Testis (tissue), 3 donors: ENCODE data around the gene GMEB2. TPM values are rescaled to one million over a fixed set of nuclear protein-coding genes. Genes with fewer than 3 reads are reported as not detected.

Experiments used
- DNase-seq: peaks from one replicate; pipeline ENCODE4 v3.0.0-alpha.2; 2019
- H3K27ac ChIP-seq, 2 donors: fragments of 200-600 bp; sonication (generic); one replicate each; pipeline ENCODE4 v1.5.1; 2019
- H3K27me3 ChIP-seq: fragments of 200-600 bp; sonication (generic); one replicate; pipeline ENCODE4 v1.5.1; 2019
- H3K36me3 ChIP-seq: fragments of 200-600 bp; sonication (generic); one replicate; pipeline ENCODE4 v1.5.1; 2017; ENCODE audit warnings: low read depth; ENCODE audit errors: missing control alignments
- H3K4me1 ChIP-seq: fragments of 200-600 bp; sonication (generic); one replicate; pipeline ENCODE4 v1.5.1; 2019
- H3K4me3 ChIP-seq, 2 donors: fragments of 200-600 bp; sonication (generic); one replicate each; pipeline ENCODE4 v1.5.1; 2017 to 2019
- H3K9me3 ChIP-seq: fragments of 200-600 bp; sonication (generic); one replicate; pipeline ENCODE4 v1.5.1; 2017
- CTCF ChIP-seq, 3 experiments: fragments of 450-650 bp in 2 of 3; fragments of 200-600 bp in 1 of 3; sonication (generic) in 1 of 3; IDR thresholded peaks; one replicate each; pipeline ENCODE4 v1.5.1; 2016 to 2019; ENCODE audit warnings: antibody characterized with exemption in 3 of 3, mild to moderate bottlenecking in 2 of 3, moderate library complexity in 1 of 3
- POLR2A ChIP-seq: fragments of 450-650 bp; IDR thresholded peaks from one replicate; pipeline ENCODE4 v1.6.1; 2017; ENCODE audit warnings: antibody characterized with exemption, mild to moderate bottlenecking, moderate library complexity
- WGBS, 2 donors: methylation state at CpG; one replicate each; pipeline ENCODE4 v1.1.5; 2018; 5-methylcytosine and 5-hydroxymethylcytosine counted together
- intact Hi-C: fragments of 100-400 bp; cut with DNase I; formaldehyde crosslinking; loops from one replicate; pipeline ENCODE4 v1.15.1; 2023; ENCODE audit warnings: low total_unique reads
- polyA plus RNA-seq: library from polyadenylated mRNA; stranded (reverse); fragments of 350-450 nt; fragmentation: Illumina TruSeq; extraction: RNeasy Lipid Tissue Mini Kit (QIAGEN cat#74804); gene quantifications from one replicate; pipeline ENCODE4 v1.2.3, GENCODE V29; 2014; ENCODE audit warnings: low read depth, low replicate concordance; ENCODE audit not compliant: insufficient read depth
- total RNA-seq, 2 donors: library from RNA; depleted of rRNA; stranded (reverse); fragments of >200 nt; gene quantifications; one replicate each; pipeline ENCODE4 v1.2.3, GENCODE V29; 2016

The GMEB2 gene
- total and polyA plus RNA-seq, 3 donors from 2014 or later, result 20.3 to 33.1 (median 31.0) TPM

- peak; percentile 77 for DNase-seq
- Histone ChIP-seq H3K9me3 (no peaks in the 10 kb centered on the region), H3K27me3 (no peaks in the 10 kb centered on the region), H3K27ac (peak overlapping the region; percentile 66 to 98), H3K4me1 (peaks cover 20% of the 10 kb centered on the region), H3K4me3 (peak overlapping the region; percentile 70 to 87), H3K36me3 (no peaks in the 10 kb centered on the region)
- intact Hi-C loops, result no loop called here
- TF ChIP-seq POLR2A (no peak), CTCF (IDR thresholded peaks at IDR 0.05) (no peak)
- WGBS, 2 donors, result 16 to 22% methylated on average over 22 of the region's 22 CpGs
Observed at GRCh38 chr20:63628246-63628975, 1.5 kb upstream of the GMEB2 start.

- Histone ChIP-seq H3K27me3 (no peaks in the 10 kb centered on the region), H3K36me3 (no peaks in the 10 kb centered on the region), H3K9me3 (no peaks in the 10 kb centered on the region), H3K27ac (peak overlapping the region; percentile 66 to 98), H3K4me3 (peak overlapping the region; percentile 70 to 87), H3K4me1 (peaks cover 20% of the 10 kb centered on the region)
- WGBS, 2 donors, result 9 to 16% methylated on average over 17 to 27 of the region's 28 CpGs
- TF ChIP-seq CTCF (IDR thresholded peaks at IDR 0.05) (no peak), POLR2A (no peak)
- intact Hi-C loops, result no loop called here
- DNase-seq, result no peak
Observed at GRCh38 chr20:63627751-63628245, 897 bp upstream of the GMEB2 start.

GRCh38 chr20:63627129-63627750 lies 339 bp upstream of the GMEB2 start:
- Histone ChIP-seq H3K36me3 (no peaks in the 10 kb centered on the region), H3K4me3 (peak overlapping the region; percentile 70 to 87), H3K27ac (peak overlapping the region; percentile 66 to 98), H3K4me1 (peaks cover 20% of the 10 kb centered on the region), H3K27me3 (no peaks in the 10 kb centered on the region), H3K9me3 (no peaks in the 10 kb centered on the region)
- 0 to 2% methylated on average over 15 to 45 of the region's 68 CpGs for WGBS, 2 donors
- DNase-seq, result peak; percentile 95
- intact Hi-C loops, result no loop called here
- TF ChIP-seq CTCF (IDR thresholded peaks at IDR 0.05) (no peak), POLR2A (peak; percentile 10)

GRCh38 chr20:63625771-63626423 lies 1.0 kb downstream of the GMEB2 start:
- H3K27me3 ChIP-seq, result no peaks in the 10 kb centered on the region
- WGBS, 2 donors, result 12 to 25% methylated on average over 14 to 36 of the region's 36 CpGs
- peak overlapping the region; percentile 87 to 94 for H3K4me3 ChIP-seq
- no peaks in the 10 kb centered on the region for H3K9me3 ChIP-seq
- H3K36me3 ChIP-seq, result no peaks in the 10 kb centered on the region
- H3K4me1 ChIP-seq, result peaks cover 20% of the 10 kb centered on the region
- intact Hi-C loops, result no loop called here
- H3K27ac ChIP-seq, result peak overlapping the region; percentile 96 to 98
- DNase-seq, result no peak
- no peak for TF ChIP-seq POLR2A
- no peak for TF ChIP-seq CTCF (IDR thresholded peaks at IDR 0.05)
